ENCODE data around the gene PSRC1. TPM values are rescaled to one million over a fixed set of nuclear protein-coding genes. Genes with fewer than 3 reads are reported as not detected.
A peak's percentile ranks its signal among the peaks of the same experiment; 100 is the strongest.

Gene PSRC1
- total and polyA plus RNA-seq, 2 donors from 2014 or later, result 3.5 to 4.2 TPM

GRCh38 chr1:109255678-109256077, 27.3 kb downstream of the PSRC1 start:
- Histone ChIP-seq H3K9me3 (ENCODE audit: control insufficient read depth in 2 of 3, insufficient read depth in 1 of 3, low read length in 3 of 3) (no peaks in the 10 kb centered on the region), H3K36me3 (ENCODE audit: control insufficient read depth in 2 of 3, insufficient read depth in 3 of 3, low read length in 3 of 3) (peaks cover 0 to 2% (median 0%) of the 10 kb centered on the region in 3 donors), H3K4me3 (ENCODE audit: low read length in 3 of 3) (no peak overlapping the region), H3K27ac (ENCODE audit: low read depth in 2 of 2, low read length in 2 of 2) (no peak overlapping the region), H3K27me3 (ENCODE audit: control insufficient read depth, insufficient read depth, low read length) (no peaks in the 10 kb centered on the region), H3K9ac (ENCODE audit: low read length in 3 of 3) (peak overlapping the region in 1 of 3 donors; percentile 34), H3K4me1 (ENCODE audit: control insufficient read depth in 2 of 3, insufficient read depth in 2 of 3, low read depth in 1 of 3, low read length in 3 of 3) (peaks cover 0 to 30% (median 17%) of the 10 kb centered on the region in 3 donors)
- DNase-seq (no peak), FAIRE-seq (no peak)
- intact Hi-C loops (cut with DNase I), result no loop called here
- TF ChIP-seq, protein P1, sequence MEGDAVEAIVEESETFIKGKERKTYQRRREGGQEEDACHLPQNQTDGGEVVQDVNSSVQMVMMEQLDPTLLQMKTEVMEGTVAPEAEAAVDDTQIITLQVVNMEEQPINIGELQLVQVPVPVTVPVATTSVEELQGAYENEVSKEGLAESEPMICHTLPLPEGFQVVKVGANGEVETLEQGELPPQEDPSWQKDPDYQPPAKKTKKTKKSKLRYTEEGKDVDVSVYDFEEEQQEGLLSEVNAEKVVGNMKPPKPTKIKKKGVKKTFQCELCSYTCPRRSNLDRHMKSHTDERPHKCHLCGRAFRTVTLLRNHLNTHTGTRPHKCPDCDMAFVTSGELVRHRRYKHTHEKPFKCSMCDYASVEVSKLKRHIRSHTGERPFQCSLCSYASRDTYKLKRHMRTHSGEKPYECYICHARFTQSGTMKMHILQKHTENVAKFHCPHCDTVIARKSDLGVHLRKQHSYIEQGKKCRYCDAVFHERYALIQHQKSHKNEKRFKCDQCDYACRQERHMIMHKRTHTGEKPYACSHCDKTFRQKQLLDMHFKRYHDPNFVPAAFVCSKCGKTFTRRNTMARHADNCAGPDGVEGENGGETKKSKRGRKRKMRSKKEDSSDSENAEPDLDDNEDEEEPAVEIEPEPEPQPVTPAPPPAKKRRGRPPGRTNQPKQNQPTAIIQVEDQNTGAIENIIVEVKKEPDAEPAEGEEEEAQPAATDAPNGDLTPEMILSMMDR (IDR thresholded peaks at IDR 0.05; ENCODE audit: borderline replicate concordance, extremely low read depth, insufficient read depth), result no peak

DNA sequence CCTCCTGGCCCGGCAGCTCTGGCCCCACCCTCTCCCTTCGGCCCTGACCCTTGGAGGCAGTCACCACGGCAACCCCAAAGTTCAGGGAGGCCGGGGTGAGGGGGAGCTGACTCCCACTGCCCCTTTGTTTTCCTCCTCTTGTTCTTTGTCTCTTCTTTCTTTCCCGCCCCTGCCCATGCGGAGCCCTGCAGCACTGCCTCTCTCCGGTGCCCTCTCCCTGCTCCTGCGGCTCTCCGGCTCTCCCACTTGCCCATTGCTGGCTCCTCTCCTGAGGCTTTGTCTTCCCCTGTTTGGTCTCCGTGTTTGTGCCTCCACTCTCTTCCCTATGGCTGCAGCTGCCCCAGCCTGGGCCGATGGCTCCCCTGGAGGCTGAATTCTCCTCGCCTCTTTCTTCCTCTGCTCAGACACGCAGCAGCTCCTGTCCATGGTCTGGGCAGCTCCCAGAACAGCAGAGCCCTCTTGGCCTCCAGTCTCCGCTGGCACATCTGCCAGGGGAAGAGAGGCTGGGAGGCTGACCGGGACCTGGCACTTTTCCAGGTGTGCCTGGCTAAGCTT, 27.8 kb downstream of the PSRC1 start:
- Histone ChIP-seq H3K4me3 (ENCODE audit: low read length in 3 of 3) (no peak overlapping the region), H3K9me3 (ENCODE audit: control insufficient read depth in 2 of 3, insufficient read depth in 1 of 3, low read length in 3 of 3) (no peaks in the 10 kb centered on the region), H3K27me3 (ENCODE audit: control insufficient read depth, insufficient read depth, low read length) (no peaks in the 10 kb centered on the region), H3K4me1 (ENCODE audit: control insufficient read depth in 2 of 3, insufficient read depth in 2 of 3, low read depth in 1 of 3, low read length in 3 of 3) (peaks cover 0 to 32% (median 17%) of the 10 kb centered on the region in 3 donors), H3K9ac (ENCODE audit: low read length in 3 of 3) (peak overlapping the region in 1 of 3 donors; percentile 34), H3K36me3 (ENCODE audit: control insufficient read depth in 2 of 3, insufficient read depth in 3 of 3, low read length in 3 of 3) (peaks cover 0 to 2% (median 0%) of the 10 kb centered on the region in 3 donors), H3K27ac (ENCODE audit: low read depth in 2 of 2, low read length in 2 of 2) (peak overlapping the region; percentile 56 to 85)
- TF ChIP-seq, protein P1 (IDR thresholded peaks at IDR 0.05; ENCODE audit: borderline replicate concordance, extremely low read depth, insufficient read depth), result no peak
- intact Hi-C loops (cut with DNase I), result no loop called here
- FAIRE-seq, result no peak
- peak; percentile 37 to 80 (median 43) for DNase-seq

DNA sequence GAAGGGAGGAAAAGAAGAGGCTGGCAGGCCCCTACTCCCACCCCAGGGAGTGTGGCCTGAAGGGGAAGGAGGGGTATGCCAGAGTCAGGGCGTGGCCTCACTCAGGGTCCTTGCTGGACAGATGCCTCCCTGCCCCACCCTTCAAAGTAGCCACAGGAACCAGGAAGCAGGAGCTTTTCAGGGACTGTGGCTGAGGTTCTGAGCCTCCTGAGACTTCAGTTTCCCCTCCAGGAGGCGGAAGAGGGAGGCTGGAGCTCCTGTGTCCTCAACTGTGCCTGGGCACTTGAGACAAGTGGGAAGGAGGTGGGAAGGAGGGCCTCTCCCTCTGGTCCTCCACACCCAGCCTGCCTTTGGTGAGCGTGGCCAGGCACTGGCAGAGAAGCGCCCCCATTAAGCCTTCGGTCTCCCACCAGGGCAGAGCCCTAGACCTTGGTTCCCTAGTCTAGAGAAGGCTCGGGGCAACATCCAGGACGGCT, 28.3 kb downstream of the PSRC1 start:
- peak in 4 of 5 donors; percentile 46 to 84 (median 64) for DNase-seq
- peak overlapping the region in 1 of 3 donors; percentile 3 for H3K4me3 ChIP-seq (ENCODE audit: low read length in 3 of 3)
- intact Hi-C loops (cut with DNase I), result no loop called here

More for the DNA sequence above, 28.3 kb downstream of the PSRC1 start:
- FAIRE-seq, result no peak
- Histone ChIP-seq H3K9me3 (ENCODE audit: control insufficient read depth in 2 of 3, insufficient read depth in 1 of 3, low read length in 3 of 3) (no peaks in the 10 kb centered on the region), H3K27me3 (ENCODE audit: control insufficient read depth, insufficient read depth, low read length) (no peaks in the 10 kb centered on the region), H3K27ac (ENCODE audit: low read depth in 2 of 2, low read length in 2 of 2) (peak overlapping the region; percentile 85 to 91), H3K4me1 (ENCODE audit: control insufficient read depth in 2 of 3, insufficient read depth in 2 of 3, low read depth in 1 of 3, low read length in 3 of 3) (peaks cover 0 to 34% (median 17%) of the 10 kb centered on the region in 3 donors), H3K9ac (ENCODE audit: low read length in 3 of 3) (peak overlapping the region in 1 of 3 donors; percentile 51), H3K36me3 (ENCODE audit: control insufficient read depth in 2 of 3, insufficient read depth in 3 of 3, low read length in 3 of 3) (peaks cover 0 to 2% (median 0%) of the 10 kb centered on the region in 3 donors)
- TF ChIP-seq, protein P1 (IDR thresholded peaks at IDR 0.05; ENCODE audit: borderline replicate concordance, extremely low read depth, insufficient read depth), result no peak
